K562 (cell line): ENCODE data around the gene HMGXB3. TPM values are rescaled to one million over a fixed set of nuclear protein-coding genes. Genes with fewer than 3 reads are reported as not detected.

ENCODE experiments used
- BRD4 ChIP-seq: fragments of 200-600 bp; sonication (generic); IDR thresholded peaks from 2 replicates; pipeline ENCODE4 v1.6.1; 2017; ENCODE audit warnings: inconsistent platforms
- CREB1 ChIP-seq, 2 experiments: sonication (generic) in 1 of 2; formaldehyde crosslinking in 1 of 2; IDR thresholded peaks; 2 replicates each; pipeline versions ENCODE4 v1.6.1 to v1.8.0; 2012 to 2022; ENCODE audit warnings: inconsistent platforms in 1 of 2, mild to moderate bottlenecking in 1 of 2, missing genetic modification reagents in 1 of 2, moderate library complexity in 1 of 2
- FOXA1 ChIP-seq: fragments of 450-650 bp; IDR thresholded peaks from 2 replicates; pipeline ENCODE4 v1.6.1; 2016; ENCODE audit warnings: mild to moderate bottlenecking, borderline replicate concordance
- KLF16 ChIP-seq: IDR thresholded peaks from 2 replicates; pipeline ENCODE4 v1.6.1; 2016; ENCODE audit warnings: antibody characterized with exemption
- NCOA4 ChIP-seq: fragments of 450-650 bp; IDR thresholded peaks from 2 replicates; pipeline ENCODE4 v1.6.1; 2018; ENCODE audit warnings: mild to moderate bottlenecking; ENCODE audit not compliant: partially characterized antibody
- NRF1 ChIP-seq, 2 experiments: fragments of 450-650 bp; IDR thresholded peaks in 1 of 2; conservative IDR thresholded peaks in 1 of 2; 2 replicates each; pipeline ENCODE4 v1.6.1; 2014; ENCODE audit warnings: mild to moderate bottlenecking in 2 of 2
- RBBP5 ChIP-seq: fragments of 200-600 bp; sonication (generic); IDR thresholded peaks from 2 replicates; pipeline ENCODE4 v1.6.1; 2012; ENCODE audit warnings: borderline replicate concordance, mild to moderate bottlenecking, low read length, control low read depth, inconsistent platforms; ENCODE audit not compliant: insufficient read depth, poor library complexity, severe bottlenecking
- RBM39 ChIP-seq: fragments of 200-400 bp; formaldehyde crosslinking; optimal IDR thresholded peaks from 2 replicates; pipeline ENCODE3; 2018; ENCODE audit warnings: low read depth, low read length
- RCOR1 ChIP-seq, 2 experiments: IDR thresholded peaks; 2 replicates each; pipeline ENCODE4 v1.6.1; 2012; ENCODE audit warnings: low read depth in 2 of 2, low read length in 2 of 2, borderline replicate concordance in 1 of 2, improper control_type of control experiment in 1 of 2
- SMAD2 ChIP-seq: fragments of 150-350 bp; IDR thresholded peaks from 2 replicates; pipeline ENCODE4 v1.6.1; 2014; ENCODE audit warnings: low read depth, mild to moderate bottlenecking, low read length
- TARDBP ChIP-seq: fragments of 450-650 bp; IDR thresholded peaks from 2 replicates; pipeline ENCODE4 v1.6.1; 2016
- TCF7L2 ChIP-seq: fragments of 150-350 bp; IDR thresholded peaks from 2 replicates; pipeline ENCODE4 v1.6.1; 2016; ENCODE audit warnings: low read depth, mild to moderate bottlenecking, low read length, moderate library complexity
- TRIM24 ChIP-seq, 2 experiments: fragments of 450-650 bp; IDR thresholded peaks; 2 replicates each; pipeline ENCODE4 v1.6.1; 2016
- ZNF124 ChIP-seq: sonication (generic); formaldehyde crosslinking; IDR thresholded peaks from 2 replicates; pipeline ENCODE4 v1.8.1; 2022; ENCODE audit warnings: missing genetic modification reagents
- ZNF175 ChIP-seq: fragments of 200-800 bp; sonication (Bioruptor generic); IDR thresholded peaks from 2 replicates; pipeline ENCODE4 v1.6.1; 2016; ENCODE audit warnings: low read depth, mild to moderate bottlenecking, missing genetic modification characterization, missing compliant biosample characterization
- ZNF408 ChIP-seq: fragments of 250-450 bp; sonication (Bioruptor Pico); IDR thresholded peaks from 2 replicates; pipeline ENCODE4 v1.4.0; 2020; ENCODE audit warnings: low read depth, mild to moderate bottlenecking, moderate library complexity
- polyA plus RNA-seq, 8 experiments: library from polyadenylated mRNA; depleted of rRNA in 4 of 8; stranded (reverse) in 5 of 8; unstranded in 3 of 8; fragments of >200 nt; fragmentation: Nextera tagmentation in 2 of 8; fragmentation: Illumina TruSeq in 1 of 8; extraction: Ambion mirVana in 2 of 8; extraction: Trizol in 1 of 8; gene quantifications; 2 replicates each; pipeline versions ENCODE4 v1.2.1 to v1.2.3, GENCODE V29; 2011 to 2014; ENCODE audit warnings: inconsistent platforms in 1 of 8, missing spikeins in 1 of 8
- total RNA-seq, 7 experiments: library from RNA; depleted of rRNA in 6 of 7; stranded (reverse); fragments of >200 nt in 6 of 7; fragmentation: Illumina TruSeq in 2 of 7; extraction: Trizol in 2 of 7; gene quantifications; 2 replicates each; pipeline versions ENCODE4 v1.2.1 to v1.2.3, GENCODE V29; 2011 to 2021; ENCODE audit warnings: low replicate concordance in 1 of 7
- TF ChIP-seq, protein P1 (sequence below): fragments of 450-650 bp; conservative IDR thresholded peaks from 2 replicates; pipeline ENCODE4 v1.6.1; 2016; ENCODE audit warnings: missing genetic modification characterization, low read depth, mild to moderate bottlenecking, missing compliant biosample characterization, moderate library complexity
- TF ChIP-seq, protein P2 (sequence below), 2 experiments: IDR thresholded peaks; 2 replicates each; pipeline ENCODE4 v1.6.1; 2011; ENCODE audit warnings: borderline replicate concordance in 1 of 2, control low read depth in 1 of 2, low read depth in 1 of 2, low read length in 1 of 2, mild to moderate bottlenecking in 1 of 2, mixed read lengths in 1 of 2, moderate library complexity in 1 of 2; ENCODE audit not compliant: insufficient read depth in 1 of 2, insufficient read length in 1 of 2, poor library complexity in 1 of 2, severe bottlenecking in 1 of 2; ENCODE audit errors: extremely low read depth in 1 of 2
- TF ChIP-seq, protein P3 (sequence below): fragments of 250-450 bp; sonication (Bioruptor Pico); IDR thresholded peaks from 2 replicates; pipeline ENCODE4 v1.8.0; 2021; ENCODE audit warnings: borderline replicate concordance, mild to moderate bottlenecking, moderate library complexity; ENCODE audit not compliant: poor library complexity, severe bottlenecking
- TF ChIP-seq, protein P4 (sequence below): fragments of 450-650 bp; IDR thresholded peaks from 2 replicates; pipeline ENCODE4 v1.6.1; 2016
- TF ChIP-seq, protein P5 (sequence below): sonication (generic); formaldehyde crosslinking; IDR thresholded peaks from 2 replicates; pipeline ENCODE4 v1.9.0; 2022; ENCODE audit warnings: mild to moderate bottlenecking, missing genetic modification reagents
- TF ChIP-seq, protein P6 (sequence below): sonication (generic); IDR thresholded peaks from 2 replicates; pipeline ENCODE4 v1.6.1; 2016

The HMGXB3 gene
- total and polyA plus RNA-seq, 9 of the 15 experiments (the other 6 are each of a cell fraction or from before 2014, with no cell fraction given), result 1.8 to 44.1 (median 32.2) TPM

DNA sequence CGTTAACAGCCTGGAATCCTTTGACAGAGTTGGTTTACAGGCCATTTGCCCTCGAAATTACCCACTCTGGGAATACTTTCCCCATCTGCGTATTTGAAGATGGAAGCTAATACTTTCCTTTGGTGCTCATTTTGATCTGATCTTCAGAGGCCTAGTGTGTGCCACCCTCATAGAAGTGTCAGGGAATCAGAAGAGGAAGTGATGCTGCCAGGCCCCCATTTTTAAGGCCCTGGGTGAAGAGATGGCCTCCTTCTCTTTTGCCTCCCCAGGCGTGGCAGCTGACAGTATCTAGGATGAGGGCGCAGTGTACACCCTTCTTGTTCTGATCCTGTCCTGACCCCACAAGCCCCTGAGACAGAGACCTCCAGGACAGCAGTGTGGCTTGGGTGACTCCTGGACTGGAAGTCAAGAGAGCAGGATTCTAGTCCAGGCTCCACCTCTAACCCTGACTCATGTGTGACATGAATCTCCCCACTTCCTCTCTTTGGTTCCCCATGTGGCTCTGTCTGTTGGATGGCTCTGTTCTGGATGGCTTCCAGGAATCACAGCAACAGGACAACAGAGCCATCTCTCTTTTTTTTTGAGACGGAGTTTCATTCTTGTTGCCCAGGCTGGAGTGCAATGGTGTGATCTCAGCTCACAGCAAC, 58.1 kb downstream of the HMGXB3 start (continued):
- TF ChIP-seq TCF7L2, result no peak
- no peak for TF ChIP-seq SMAD2
- no peak for TF ChIP-seq BRD4
- TF ChIP-seq RCOR1 (IDR thresholded peaks at IDR 0.05; ENCODE audit: borderline replicate concordance in 1 of 2, low read depth in 2 of 2, low read length in 2 of 2), result peak; percentile 55 to 89; a peak in 3 of 4 replicates
- no peak for TF ChIP-seq FOXA1
- TF ChIP-seq, protein P1, sequence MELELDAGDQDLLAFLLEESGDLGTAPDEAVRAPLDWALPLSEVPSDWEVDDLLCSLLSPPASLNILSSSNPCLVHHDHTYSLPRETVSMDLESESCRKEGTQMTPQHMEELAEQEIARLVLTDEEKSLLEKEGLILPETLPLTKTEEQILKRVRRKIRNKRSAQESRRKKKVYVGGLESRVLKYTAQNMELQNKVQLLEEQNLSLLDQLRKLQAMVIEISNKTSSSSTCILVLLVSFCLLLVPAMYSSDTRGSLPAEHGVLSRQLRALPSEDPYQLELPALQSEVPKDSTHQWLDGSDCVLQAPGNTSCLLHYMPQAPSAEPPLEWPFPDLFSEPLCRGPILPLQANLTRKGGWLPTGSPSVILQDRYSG, result no peak
- TF ChIP-seq KLF16, result no peak
- 0 out of 2 replicates have a peak, but pooled peaks have one; percentile 52 for TF ChIP-seq ZNF175 (CRISPR knock-in tag)
- no peak for TF ChIP-seq RBM39
- TF ChIP-seq, protein P2, sequence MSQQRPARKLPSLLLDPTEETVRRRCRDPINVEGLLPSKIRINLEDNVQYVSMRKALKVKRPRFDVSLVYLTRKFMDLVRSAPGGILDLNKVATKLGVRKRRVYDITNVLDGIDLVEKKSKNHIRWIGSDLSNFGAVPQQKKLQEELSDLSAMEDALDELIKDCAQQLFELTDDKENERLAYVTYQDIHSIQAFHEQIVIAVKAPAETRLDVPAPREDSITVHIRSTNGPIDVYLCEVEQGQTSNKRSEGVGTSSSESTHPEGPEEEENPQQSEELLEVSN (IDR thresholded peaks at IDR 0.05; ENCODE audit: borderline replicate concordance in 1 of 2, extremely low read depth in 1 of 2, insufficient read depth in 1 of 2, insufficient read length in 1 of 2, low read depth in 1 of 2, low read length in 1 of 2, poor library complexity in 1 of 2, severe bottlenecking in 1 of 2), result no peak
- TF ChIP-seq CREB1 (IDR thresholded peaks at IDR 0.05), result no peak
- no peak for TF ChIP-seq CREB1 (CRISPR knock-in tag; IDR thresholded peaks at IDR 0.05)
- TF ChIP-seq, protein P3, sequence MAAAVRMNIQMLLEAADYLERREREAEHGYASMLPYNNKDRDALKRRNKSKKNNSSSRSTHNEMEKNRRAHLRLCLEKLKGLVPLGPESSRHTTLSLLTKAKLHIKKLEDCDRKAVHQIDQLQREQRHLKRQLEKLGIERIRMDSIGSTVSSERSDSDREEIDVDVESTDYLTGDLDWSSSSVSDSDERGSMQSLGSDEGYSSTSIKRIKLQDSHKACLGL, result no peak
- no peak for TF ChIP-seq ZNF408 (CRISPR knock-in tag)
- TF ChIP-seq, protein P4, sequence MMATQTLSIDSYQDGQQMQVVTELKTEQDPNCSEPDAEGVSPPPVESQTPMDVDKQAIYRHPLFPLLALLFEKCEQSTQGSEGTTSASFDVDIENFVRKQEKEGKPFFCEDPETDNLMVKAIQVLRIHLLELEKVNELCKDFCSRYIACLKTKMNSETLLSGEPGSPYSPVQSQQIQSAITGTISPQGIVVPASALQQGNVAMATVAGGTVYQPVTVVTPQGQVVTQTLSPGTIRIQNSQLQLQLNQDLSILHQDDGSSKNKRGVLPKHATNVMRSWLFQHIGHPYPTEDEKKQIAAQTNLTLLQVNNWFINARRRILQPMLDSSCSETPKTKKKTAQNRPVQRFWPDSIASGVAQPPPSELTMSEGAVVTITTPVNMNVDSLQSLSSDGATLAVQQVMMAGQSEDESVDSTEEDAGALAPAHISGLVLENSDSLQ, result peak; percentile 50; the same call in 1 of the 2 replicates
- no peak for TF ChIP-seq ZNF124 (CRISPR knock-in tag)
- TF ChIP-seq, protein P5, sequence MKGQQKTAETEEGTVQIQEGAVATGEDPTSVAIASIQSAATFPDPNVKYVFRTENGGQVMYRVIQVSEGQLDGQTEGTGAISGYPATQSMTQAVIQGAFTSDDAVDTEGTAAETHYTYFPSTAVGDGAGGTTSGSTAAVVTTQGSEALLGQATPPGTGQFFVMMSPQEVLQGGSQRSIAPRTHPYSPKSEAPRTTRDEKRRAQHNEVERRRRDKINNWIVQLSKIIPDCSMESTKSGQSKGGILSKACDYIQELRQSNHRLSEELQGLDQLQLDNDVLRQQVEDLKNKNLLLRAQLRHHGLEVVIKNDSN (CRISPR knock-in tag), result 0 out of 2 replicates have a peak, but pooled peaks have one; percentile 19
- peak in 1 of 2 experiments; percentile 31; a peak in 1 of 4 replicates for TF ChIP-seq NRF1 (conservative IDR thresholded peaks at IDR 0.05 in 1 of 2, IDR thresholded peaks at IDR 0.05 in 1 of 2)
- TF ChIP-seq NCOA4, result no peak
- TF ChIP-seq, protein P6, sequence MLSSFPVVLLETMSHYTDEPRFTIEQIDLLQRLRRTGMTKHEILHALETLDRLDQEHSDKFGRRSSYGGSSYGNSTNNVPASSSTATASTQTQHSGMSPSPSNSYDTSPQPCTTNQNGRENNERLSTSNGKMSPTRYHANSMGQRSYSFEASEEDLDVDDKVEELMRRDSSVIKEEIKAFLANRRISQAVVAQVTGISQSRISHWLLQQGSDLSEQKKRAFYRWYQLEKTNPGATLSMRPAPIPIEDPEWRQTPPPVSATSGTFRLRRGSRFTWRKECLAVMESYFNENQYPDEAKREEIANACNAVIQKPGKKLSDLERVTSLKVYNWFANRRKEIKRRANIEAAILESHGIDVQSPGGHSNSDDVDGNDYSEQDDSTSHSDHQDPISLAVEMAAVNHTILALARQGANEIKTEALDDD, result no peak
- no peak for TF ChIP-seq TRIM24 (IDR thresholded peaks at IDR 0.05)
- TF ChIP-seq TARDBP, result no peak
- TF ChIP-seq RBBP5, result no peak
